Measurements from ENCODE around the gene PSMC3.

GRCh38 chr11:47399860-47400767, 26.1 kb downstream of the PSMC3 start:
- TF ChIP-seq CTCF (conservative IDR thresholded peaks at IDR 0.05 in 1 of 2, IDR thresholded peaks at IDR 0.05 in 1 of 2; ENCODE audit: extremely low read depth in 1 of 2, insufficient read depth in 1 of 2, low read depth in 1 of 2, low read length in 2 of 2) (no peak), EZH2 (IDR thresholded peaks at IDR 0.05; ENCODE audit: borderline replicate concordance, low read length) (no peak)
